GM18519 (cell line): ENCODE measurements around the gene CHD9.
A peak's percentile ranks its signal among the peaks of the same experiment; 100 is the strongest.
"Not testable (repeated sequence)": the region's sequence is repeated elsewhere in the genome, so short reads cannot be mapped to it uniquely, and the experiment has no call there.

Experiments used
- ATAC-seq: cut with Tn5 transposase; IDR thresholded peaks from one replicate; pipeline ENCODE4 v1.9.1; 2021; ENCODE audit warnings: mild to moderate bottlenecking, moderate library complexity; ENCODE audit not compliant: unreplicated experiment, low FRiP score

The CHD9 gene, protein sequence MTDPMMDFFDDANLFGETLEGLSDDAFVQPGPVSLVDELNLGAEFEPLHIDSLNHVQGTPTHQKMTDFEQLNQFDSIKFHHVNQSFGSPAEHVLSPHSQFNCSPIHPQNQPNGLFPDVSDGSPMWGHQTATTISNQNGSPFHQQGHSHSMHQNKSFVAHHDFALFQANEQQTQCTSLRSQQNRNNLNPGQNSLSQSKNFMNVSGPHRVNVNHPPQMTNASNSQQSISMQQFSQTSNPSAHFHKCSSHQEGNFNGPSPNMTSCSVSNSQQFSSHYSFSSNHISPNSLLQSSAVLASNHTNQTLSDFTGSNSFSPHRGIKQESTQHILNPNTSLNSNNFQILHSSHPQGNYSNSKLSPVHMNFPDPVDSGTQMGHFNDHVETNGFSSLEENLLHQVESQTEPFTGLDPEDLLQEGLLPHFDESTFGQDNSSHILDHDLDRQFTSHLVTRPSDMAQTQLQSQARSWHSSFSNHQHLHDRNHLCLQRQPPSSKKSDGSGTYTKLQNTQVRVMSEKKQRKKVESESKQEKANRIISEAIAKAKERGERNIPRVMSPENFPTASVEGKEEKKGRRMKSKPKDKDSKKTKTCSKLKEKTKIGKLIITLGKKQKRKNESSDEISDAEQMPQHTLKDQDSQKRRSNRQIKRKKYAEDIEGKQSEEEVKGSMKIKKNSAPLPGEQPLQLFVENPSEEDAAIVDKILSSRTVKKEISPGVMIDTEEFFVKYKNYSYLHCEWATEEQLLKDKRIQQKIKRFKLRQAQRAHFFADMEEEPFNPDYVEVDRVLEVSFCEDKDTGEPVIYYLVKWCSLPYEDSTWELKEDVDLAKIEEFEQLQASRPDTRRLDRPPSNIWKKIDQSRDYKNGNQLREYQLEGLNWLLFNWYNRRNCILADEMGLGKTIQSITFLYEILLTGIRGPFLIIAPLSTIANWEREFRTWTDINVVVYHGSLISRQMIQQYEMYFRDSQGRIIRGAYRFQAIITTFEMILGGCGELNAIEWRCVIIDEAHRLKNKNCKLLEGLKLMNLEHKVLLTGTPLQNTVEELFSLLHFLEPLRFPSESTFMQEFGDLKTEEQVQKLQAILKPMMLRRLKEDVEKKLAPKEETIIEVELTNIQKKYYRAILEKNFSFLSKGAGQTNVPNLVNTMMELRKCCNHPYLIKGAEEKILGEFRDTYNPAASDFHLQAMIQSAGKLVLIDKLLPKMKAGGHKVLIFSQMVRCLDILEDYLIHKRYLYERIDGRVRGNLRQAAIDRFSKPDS (N-terminal part only)

DNA sequence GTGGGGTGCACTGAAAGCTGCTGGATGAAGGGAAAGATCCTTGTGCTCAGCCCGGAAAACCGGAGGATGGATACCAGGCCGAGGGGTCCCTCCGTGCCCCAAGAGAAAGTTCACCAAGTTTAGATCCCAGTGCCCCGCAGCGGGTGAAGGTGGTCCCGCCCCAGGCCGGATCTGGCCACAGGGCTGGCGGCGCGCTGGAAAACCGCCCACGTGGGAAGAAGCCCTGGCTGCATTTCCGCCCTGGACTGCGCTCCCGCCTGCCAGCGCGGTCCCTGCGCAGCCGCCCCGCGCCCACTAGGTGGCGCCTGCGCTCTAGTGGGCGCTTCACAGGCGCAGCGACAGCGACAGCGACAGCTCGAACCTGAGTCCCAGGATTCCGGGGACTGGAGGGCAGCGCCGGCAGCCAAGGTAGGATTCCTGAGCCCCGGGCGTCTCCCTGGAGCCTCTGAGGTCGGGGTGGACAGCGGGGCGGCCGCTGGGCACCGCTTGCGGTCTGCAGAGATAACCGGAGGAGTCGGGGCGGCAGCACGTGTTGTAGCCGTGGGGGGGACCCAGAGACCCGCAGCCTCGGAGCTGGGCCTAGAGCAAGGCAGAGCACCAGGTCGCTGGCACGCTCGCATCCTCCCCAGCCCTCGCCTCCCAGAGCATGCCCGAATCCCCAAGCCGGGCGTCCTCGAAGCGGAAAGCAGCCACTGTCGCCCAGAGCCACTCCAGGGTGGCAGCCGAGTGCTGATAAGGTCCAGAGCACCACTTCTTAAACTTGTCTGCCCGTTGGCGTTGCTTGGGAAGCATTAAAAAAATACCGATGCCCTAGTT is at the start of gene CHD9:
TSS of gene CHD9 (plus strand) at position 322 of the 816 bp plus-strand sequence. CDS start 101,099 bp downstream, outside the sequence.
- peak; percentile 81 for ATAC-seq

DNA sequence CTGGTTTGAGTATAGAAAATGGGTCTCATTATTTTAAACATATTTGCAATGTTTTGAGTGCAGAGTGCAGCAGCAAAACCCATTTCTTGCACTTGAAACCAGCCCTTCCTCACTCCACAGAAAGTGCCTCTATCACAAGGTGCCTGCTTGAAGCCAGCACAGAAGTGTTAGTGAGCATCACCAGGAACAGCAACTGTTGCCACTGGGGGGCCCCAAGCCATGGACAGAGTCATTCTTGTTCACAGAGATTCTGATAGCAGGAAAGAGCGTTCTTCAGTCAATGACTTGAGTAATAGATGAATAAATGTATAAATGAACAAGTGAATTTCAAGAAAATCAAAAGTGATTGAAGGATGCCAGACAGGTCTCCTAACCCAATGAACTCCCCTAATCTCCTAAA is 47.7 kb upstream of the CHD9 start:
- no peak for ATAC-seq

DNA sequence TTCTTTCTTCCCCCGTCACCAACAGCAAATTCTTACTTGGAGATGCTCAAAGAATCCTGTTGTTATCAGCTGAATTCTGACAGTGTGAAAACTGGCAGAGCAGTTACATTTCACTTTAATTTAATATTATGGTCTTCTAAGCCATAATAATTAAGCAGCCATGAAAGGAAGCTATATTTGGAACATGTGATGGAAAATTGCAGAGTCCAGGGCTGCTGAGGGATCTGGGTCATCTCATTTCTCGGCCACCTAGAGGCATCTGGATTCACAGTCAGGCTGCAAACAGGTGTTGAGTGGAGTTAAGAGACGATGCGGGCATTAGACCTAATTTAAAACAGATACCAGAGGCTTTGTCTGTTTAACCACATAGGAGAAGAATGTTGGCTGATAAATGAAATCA is 40.5 kb upstream of the CHD9 start:
- no peak for ATAC-seq

DNA sequence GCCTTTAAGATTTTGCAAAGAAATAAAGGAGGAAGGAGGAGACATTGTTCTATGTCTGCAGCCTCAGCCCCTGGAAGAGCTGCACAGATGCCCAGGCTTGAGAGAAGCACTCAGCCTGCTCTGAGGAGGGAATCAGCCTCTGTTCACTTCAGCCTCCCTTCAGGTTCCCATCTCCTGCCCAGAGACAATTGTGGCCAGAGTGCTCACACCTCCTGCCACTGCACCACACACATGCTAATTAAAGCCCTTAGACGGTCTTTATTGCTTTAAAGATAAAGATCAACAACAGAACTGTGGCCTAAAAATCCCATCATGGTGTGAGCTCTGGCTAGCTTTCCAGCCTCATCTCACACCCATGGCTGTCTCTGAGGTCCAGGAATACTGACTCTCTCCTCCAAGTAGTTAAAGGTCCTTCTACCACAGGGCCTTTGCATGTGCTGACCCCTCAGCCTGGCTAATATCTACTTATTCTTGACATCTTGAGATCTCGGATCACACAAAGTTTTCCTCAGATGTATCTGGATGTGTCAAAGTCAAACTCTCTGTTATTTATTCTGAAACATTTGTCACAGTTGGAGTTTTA is 35.9 kb upstream of the CHD9 start:
- no peak for ATAC-seq

DNA sequence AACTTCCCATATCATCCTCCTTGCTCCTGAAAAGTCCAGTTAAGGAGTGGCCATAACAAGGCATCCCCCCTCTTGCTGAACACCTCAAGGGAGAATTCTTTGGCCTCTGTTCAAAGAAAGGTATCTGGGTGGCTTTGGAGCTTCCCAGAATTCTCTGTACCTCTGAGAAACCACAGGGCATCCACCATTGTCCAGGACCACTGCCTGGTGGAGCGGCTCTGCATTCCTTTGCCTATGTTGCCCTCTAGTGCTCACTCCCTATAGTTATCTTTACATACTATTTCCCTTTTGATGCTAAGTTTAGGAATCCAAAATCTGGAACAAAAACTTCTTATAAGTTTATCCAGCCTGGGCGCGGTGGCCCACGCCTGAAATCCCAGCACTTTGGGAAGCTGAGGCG is 32.4 kb upstream of the CHD9 start:
- no peak for ATAC-seq

DNA sequence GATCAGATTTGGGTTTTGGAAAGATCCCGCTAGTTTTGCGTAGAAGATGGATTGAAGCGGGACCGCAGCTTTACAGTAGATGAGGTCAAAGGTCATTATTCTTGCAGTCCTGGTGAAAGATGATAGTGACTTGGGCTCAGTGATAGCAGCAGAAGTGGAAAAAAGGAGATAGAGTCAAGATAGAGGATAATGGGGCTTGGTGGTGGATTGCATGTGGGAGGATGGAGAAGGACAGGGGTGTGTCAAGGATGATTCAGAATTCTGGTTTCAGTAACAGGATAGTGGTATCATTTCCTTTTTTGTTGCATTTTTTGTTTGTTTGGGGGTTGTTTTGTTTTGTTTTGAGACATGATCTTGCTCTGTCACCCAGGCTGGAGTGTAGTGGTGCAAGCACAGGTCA is 30.7 kb upstream of the CHD9 start:
- no peak for ATAC-seq

DNA sequence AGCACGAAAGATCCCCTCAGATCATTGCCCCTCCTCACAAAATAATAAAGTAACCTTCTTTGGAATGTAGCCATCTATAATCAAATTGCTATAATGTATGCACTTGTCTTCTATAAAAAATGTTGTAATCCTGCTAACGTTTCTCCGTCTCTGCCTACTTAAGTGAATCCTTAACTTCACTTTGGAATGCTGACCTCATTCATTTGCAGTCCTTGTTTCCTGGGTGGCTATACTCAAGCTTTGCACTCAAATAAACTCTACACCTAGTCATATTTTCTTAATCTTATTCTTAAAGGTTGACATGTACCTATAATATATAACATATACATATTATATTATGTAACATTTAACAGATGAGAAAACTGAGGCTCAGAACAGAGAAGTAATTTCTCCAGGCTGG is 24.8 kb upstream of the CHD9 start:
- no peak for ATAC-seq

DNA sequence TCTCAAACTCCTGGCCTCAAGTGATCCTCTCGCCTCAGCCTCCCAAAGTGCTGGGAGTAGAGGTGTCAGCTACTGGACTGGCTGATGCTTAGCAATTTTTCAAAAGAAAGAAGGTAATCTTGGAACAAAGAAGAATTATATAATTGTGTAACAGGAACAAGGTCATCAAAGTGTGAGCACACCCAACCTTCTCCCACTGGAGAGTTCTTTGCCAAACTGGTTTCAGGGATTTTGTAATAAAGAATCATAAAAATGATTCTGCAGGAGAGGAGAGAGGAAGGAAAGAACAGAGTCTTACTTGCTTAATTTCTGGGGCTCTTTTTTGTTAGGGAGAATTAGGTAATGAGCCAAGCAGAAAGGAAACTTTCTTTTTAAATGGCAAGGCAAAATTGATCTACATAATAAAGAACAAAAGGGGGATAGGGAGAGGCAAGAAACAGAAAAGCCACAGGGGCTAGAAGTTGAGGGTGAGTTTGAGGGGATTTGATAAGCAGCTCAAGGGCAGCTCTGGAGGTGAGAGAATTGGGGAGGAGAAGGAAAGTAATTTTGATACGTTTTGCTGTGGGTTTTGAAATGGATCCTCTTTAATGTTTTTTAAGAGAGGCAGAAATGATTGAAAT is 23.4 kb upstream of the CHD9 start:
- no peak for ATAC-seq

DNA sequence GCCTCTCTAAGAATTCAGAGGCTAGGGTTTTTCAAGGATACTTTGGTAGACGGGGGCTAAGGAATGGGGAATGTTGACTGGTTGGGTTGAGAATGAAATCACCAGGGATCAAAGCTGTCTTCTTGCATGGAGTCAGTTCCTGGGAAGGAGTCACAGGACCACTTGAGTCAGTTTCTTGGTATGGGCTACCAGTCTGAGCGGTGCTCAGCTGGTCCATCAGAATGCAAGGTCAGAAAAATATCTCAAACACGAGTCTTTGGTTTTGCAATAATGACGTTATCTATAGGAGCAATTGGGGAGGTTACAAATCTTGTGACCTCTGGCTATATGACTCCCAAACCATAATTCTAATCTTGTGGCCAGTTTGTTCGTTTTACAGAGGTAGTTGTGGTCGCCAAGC is 20.5 kb upstream of the CHD9 start:
- ATAC-seq, result no peak

DNA sequence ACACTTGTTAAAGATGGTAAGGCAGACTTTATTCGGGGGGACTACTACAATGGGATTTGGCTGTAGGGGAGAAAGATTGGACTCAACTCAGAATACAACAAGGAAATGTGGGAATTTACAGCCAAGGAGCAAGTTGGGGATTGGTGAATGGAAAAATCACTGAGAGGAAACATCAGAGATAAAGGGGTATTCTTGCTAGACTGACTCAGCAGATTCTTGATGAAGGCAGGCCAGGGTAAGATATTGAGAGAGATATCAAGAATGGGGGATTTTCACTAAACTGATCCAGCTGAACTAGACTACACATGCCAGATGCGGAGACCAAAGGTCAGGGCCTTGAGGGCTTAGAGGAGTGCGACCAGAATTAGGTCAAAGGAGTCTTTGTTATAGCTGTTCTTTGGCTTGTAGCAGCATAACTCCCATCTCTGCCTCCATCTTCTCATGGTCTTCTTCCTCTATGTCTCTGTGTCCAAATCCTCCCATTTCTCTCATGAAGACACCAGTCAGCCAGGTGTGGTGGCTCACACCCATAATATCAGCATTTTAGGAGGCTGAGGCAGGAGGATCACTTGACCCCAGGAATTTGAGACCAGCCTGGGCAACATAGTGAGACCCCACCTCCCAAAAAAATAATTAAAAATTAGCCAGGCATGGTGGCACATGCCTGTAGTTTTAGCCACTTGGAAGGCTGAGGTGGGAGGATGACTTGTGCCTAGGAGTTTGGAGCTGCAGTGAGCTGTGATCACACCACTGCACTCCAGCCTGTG is 19.4 kb upstream of the CHD9 start:
- no peak for ATAC-seq

DNA sequence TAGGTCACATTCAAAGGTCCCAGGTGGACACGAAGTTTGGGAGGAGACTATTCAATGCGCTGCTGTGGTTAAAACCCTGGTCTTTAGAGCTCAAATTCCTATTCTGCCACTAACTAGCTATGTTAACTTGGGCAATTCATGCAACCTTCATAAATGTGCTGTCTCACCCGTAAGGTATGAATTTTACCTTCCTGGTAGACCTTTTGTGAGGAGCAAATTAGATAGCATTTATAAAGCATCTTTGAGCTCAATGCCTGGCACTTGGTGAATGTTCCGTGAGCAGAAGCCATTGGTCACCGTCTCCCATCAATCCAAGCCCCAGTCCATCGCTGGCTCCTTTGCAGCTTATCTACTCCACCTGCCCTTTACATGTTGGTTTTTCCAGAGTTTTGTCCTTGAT is 18.7 kb upstream of the CHD9 start:
- ATAC-seq, result no peak

DNA sequence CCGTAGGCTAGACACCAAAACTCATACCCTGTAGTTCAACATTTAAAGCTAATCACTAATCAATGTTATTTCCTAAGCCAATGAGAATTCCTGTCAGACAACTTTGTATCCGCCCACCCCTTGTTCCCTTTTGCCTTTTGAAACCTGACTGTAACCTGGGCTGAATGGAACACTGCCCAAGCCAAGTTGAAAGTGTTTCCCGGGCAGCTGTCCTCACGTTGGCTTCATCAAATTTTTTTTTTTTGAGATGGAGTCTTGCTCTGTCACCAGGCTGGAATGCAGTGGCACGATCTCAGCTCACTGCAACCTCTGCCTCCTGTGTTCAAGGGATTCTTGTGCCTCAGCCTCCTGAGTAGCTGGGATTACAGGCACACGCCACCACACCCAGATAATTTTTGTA is 18.1 kb upstream of the CHD9 start:
- not testable (repeated sequence) for ATAC-seq

DNA sequence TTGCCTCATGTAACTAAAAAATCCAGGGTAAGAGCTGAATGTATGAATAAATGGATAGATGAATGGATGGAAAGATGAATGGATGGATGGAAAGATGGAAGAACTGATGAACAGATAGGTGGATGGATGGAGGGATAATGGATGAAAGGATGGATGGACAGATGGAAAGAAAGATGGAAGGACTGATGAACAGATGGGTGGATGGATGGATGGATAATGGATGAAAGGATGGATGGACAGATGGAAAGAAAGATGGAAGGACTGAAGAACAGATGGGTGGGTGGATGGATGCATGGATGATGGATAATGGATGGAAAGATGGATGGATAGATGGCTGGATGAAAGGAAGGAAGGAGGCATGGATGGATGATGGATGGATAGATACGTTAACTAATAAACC is 14.0 kb upstream of the CHD9 start:
- no peak for ATAC-seq

DNA sequence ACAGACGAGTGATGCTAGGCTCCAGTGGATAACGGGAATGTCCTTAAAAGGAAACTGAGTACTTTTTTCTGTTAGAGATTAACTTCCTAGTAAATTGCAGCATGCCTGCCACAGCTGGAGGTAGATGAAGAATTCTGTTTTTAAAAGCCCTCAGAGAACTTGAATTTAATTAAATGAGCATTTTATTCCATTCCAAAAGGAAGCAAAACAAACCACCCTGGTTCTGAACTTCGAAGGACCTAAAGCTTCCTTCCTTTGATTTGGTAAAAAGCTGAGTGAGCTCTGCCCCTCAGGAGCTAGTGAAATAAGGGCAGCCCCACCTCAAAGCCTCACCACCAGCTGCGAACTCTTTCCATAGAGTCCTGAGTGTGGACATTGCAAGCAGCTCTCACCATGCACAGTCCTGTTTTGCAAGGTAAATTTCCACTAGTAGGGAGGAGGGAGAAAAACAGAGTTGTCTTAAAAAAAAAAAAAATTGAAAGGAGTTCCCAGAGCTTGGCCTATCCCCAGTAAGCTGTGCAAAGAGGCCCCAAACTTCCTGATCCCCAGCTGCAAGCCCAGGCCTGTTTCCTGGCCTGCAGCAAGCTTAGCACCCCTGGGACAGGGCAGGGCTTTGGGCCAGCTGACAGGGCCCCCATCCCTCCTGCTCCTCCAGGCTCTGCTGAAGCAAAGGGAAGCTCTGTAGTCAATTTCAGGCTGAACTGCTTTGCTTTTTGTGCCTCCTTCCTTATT is 13.3 kb upstream of the CHD9 start:
- ATAC-seq, result no peak

DNA sequence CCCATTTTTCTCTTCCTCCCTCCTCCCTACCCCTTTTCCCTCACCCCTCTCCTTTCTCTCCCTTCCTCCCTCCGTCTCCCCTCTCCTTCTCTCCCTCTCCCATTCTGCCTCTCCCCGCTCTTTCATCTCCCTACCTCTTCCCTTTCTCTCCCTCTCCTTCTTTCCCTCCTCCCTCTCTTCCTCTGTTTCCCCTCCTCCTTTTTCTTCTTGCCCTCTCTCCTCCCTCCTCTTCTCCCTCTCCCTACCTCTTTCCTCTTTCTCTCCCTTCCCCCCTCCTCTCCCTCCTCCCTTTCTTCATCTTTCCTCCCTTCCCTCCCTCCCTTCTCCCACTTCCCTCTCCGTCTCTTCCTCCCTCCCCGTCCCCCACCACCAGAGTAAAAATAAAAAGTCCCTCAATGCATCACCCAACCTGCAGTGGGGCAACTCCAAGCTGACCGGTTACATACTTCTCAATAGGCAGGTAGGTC is 12.5 kb upstream of the CHD9 start:
- no peak for ATAC-seq

DNA sequence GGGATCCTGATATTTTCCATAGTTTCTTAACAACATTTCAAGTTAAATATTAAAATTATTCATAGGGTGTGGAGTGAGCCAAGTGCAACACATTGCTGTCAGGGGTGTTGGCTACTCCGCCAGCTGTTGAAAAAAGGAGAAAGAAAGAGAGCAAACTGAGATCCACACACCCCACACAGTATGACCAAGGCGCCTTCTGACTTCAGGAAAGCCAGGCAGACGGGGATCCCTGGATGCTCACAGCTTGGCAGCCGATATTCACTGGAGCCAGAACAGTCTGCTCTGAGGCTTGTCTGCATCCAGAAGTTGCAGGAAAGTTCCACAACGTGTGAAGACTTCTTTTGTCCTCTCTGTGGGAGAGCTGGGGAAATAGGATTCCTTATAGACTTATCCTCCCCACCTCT is 11.4 kb upstream of the CHD9 start:
- no peak for ATAC-seq

DNA sequence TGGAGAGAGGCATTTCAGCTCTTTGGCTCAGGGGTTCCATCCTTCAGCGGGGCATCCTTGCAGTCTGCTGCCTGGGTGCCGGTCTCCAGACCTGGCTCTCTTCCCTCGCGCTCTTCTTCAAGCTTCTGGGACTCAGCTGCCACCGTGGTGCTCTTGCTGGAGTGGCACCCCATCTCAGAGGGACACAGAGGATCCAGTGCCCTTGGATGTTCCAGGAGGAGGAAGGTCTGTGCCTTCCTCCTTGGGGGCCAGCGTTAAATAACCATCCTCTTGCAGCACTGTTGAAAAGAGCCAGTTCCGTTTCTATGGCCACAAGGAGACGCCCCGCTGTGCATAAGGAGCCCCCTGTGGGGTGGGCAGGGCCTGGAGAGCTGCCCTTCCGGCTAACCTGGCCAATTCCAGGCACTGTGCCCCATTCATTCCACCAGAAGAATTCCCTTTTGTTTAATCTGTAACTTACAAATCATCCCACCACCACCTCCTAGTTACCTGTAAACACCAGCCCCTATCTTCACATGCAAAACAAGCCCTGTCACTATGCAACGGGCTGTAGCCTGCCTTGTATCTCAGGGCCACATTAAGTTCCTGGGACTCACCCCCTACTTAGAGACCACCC is 10.7 kb upstream of the CHD9 start:
- ATAC-seq, result no peak
